ENCODE data around the gene PRDM10.
A peak's percentile ranks its signal among the peaks of the same experiment; 100 is the strongest.
"Not testable (repeated sequence)": the region's sequence is repeated elsewhere in the genome, so short reads cannot be mapped to it uniquely, and the experiment has no call there.

The PRDM10 gene, protein sequence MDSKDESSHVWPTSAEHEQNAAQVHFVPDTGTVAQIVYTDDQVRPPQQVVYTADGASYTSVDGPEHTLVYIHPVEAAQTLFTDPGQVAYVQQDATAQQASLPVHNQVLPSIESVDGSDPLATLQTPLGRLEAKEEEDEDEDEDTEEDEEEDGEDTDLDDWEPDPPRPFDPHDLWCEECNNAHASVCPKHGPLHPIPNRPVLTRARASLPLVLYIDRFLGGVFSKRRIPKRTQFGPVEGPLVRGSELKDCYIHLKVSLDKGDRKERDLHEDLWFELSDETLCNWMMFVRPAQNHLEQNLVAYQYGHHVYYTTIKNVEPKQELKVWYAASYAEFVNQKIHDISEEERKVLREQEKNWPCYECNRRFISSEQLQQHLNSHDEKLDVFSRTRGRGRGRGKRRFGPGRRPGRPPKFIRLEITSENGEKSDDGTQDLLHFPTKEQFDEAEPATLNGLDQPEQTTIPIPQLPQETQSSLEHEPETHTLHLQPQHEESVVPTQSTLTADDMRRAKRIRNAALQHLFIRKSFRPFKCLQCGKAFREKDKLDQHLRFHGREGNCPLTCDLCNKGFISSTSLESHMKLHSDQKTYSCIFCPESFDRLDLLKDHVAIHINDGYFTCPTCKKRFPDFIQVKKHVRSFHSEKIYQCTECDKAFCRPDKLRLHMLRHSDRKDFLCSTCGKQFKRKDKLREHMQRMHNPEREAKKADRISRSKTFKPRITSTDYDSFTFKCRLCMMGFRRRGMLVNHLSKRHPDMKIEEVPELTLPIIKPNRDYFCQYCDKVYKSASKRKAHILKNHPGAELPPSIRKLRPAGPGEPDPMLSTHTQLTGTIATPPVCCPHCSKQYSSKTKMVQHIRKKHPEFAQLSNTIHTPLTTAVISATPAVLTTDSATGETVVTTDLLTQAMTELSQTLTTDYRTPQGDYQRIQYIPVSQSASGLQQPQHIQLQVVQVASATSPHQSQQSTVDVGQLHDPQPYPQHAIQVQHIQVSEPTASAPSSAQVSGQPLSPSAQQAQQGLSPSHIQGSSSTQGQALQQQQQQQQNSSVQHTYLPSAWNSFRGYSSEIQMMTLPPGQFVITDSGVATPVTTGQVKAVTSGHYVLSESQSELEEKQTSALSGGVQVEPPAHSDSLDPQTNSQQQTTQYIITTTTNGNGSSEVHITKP

DNA sequence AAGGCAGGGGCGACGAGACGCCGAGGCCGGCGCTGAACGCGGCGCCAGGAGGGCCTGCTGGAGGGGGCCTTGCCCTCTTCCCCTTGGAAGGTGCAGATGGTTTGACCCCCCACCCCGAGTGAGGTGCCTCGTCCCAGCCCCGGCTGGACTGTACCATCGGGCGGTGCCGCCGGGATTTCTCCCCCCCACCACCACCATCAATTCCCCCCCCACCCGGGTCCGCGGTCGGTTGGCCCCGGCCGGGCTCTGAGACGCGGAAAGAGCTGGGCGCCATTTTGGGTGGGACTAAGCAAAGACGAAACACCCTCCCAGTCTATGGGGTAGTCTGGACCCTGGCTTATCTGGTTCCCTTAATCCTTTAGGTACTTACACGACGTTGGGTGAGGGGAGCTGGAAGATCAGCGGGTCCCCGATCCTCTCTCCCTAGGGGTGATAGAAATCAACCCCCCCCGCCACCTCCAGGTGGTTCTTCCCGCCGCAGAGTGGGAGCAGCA lies at the start of gene PRDM10:
TSS of gene PRDM10 (minus strand) at position 484 of the 494 bp plus-strand sequence. CDS start 41,871 bp downstream, outside the sequence.
- DNase-seq: peak; percentile 99

DNA sequence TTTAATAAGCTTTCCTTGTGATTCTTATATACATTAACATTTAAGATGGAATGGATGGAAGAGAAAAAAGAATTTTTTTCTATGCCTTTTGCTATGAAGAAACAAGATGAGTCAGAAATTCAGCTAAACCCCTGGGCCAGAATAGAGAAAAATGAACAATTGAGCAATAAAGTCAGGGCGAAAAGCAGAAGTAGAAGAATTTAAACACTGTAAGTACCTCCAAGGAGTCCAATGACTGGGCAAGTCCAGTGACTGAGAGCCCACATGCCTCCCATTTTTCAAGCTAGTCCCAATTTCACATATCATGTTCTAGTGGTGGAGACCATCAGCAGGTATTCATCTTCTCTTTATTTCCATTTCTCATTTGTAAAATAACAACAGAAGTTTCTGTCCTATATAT lies 48.4 kb upstream of the PRDM10 start:
- DNase-seq: no peak

DNA sequence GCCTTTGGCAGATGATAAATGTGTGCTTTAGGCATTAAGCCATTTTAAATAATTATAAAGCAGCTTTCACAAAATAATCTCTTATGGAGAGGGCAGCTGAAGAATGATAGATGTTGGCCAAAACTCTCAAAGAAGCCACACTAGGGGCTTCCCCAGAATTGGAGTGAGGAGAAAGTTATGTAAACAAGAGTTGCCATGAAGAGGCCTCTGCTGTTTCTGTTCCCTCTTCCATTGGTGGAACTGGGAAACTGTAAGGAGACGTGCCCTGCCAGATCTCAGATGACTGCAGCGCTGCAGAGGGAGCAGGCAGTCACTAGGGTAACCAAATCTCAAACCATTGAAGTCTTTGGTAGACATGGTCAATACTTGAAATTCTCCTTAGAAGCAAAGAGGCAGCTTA lies 47.6 kb upstream of the PRDM10 start:
- no peak for DNase-seq

DNA sequence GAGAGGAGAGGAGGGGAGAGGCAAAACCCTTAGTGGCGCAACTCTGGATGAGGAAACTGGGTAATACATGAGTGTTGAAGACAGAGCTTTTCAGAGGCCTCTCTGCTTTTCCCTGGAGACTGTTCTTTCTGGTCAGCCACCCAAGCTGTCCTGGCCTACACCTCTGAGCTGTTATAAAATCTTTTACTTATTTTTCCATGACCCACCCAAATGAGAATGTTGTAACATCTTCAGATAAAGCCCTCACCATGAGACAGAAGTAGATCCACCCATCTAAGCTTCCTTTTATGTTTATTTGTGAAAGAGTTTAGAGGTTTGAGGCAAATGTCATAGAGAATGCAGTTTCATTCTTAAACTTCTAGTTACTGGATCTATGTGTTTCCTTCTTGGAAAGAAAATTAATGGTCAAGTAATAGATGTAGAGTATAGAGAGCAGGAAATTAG lies 46.7 kb upstream of the PRDM10 start:
- no peak for DNase-seq

DNA sequence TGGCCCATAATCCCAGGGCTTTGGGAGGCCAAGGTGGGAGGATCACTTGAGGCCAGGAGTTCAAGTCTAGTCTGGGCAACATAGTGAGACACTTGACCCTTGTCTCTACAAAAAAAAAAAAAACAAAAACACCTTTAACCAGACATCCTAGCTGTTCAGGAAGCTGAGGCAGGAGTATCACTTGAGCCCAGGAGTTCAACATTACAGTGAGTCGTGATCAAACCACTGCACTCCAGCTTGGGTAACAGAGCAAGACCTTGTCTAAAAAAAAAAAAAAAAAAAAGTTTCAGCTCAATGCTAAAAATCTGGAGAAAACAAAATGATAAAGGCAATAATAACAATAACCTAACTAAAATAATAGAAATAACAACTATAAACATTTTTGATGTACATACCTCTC lies 44.5 kb upstream of the PRDM10 start:
- DNase-seq: no peak

- no peak for DNase-seq
These were observed 40.9 kb upstream of the PRDM10 start for GRCh38 chr11:130043575-130043974.

GRCh38 chr11:130042093-130042591 lies 39.5 kb upstream of the PRDM10 start:
- no peak for DNase-seq

- no peak for DNase-seq
These were observed 37.8 kb upstream of the PRDM10 start for GRCh38 chr11:130040281-130040940.

DNA sequence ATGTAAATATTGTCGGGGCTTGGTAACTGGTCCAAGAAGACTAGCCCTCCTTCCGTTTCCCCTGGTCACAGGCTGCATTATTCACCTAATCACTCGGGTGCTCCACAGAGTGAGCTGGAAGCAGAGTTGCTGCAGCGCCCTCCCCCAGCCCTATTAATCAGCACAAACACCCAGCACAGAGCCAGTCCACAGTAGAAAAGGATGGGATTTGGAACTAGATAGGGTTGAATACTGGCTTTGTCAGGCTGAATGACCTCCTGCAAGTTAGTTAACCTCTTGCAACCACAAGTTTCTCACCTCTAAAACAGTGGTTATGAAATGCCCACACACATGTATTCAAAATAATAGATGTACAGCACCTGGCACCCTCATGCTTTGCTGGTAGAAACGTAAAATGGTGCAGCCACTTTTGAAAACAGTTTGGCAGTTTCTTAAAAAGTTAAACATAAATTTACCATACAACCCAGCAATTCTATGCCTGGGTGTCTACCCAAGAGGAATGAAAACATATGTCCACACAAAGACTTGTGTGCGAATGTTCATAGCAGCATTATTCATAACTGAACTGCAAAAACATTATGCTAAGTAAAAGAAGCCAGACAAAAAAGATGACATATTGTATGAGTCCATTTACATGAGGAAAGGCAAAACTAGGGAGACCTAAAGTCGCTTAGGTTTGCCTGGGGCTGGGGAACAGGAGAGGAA lies 35.4 kb upstream of the PRDM10 start:
- DNase-seq: no peak

GRCh38 chr11:130037058-130037457 lies 34.4 kb upstream of the PRDM10 start:
- DNase-seq: no peak

GRCh38 chr11:130034236-130034635 lies 31.6 kb upstream of the PRDM10 start:
- DNase-seq: no peak

GRCh38 chr11:130032931-130033330 lies 30.3 kb upstream of the PRDM10 start:
- no peak for DNase-seq

- DNase-seq: no peak
These were observed 29.3 kb upstream of the PRDM10 start for GRCh38 chr11:130031945-130032344.

DNA sequence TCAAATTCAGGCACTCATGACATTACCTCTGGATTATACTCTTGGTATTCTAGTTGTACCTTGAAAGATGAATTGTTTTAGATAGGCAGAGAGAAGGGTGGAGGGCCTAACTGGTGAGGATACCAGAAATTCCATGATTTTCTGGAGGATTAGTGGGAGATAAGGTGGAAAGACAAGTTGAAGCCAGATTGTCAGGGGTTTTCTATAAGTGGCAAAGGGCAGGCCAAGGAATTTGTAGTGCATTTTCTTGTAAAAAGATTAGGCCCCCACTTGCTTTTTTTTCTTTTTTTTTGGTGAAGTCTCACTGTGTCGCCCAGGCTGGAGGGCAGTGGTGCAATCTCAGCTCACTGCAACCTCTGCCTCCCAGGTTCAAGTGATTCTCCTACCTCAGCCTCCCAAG lies 28.4 kb upstream of the PRDM10 start:
- DNase-seq: no peak

GRCh38 chr11:130029137-130029536 lies 26.5 kb upstream of the PRDM10 start:
- DNase-seq: no peak

- DNase-seq: no peak
These were observed 22.7 kb upstream of the PRDM10 start for GRCh38 chr11:130025371-130025770.

DNA sequence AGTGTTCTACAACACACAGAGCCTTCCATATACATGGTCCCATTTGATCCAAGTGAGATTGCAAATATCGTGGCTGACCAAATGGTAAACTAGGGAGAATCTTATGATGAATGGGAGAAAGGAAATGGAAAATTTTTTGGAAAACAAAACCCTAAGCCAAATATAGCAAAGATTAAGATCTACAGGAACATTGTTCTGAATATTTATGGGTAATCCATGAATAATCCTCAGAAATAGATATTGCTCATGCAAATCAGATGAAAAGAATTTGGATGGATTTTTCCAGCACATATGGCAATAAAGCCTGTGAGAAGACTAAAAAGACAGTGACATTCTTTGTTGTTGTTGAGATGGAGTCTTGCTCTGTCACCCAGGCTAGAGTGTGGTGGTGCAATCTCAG lies 21.7 kb upstream of the PRDM10 start:
- no peak for DNase-seq

- no peak for DNase-seq
These were observed 20.6 kb upstream of the PRDM10 start for GRCh38 chr11:130023204-130023603.

GRCh38 chr11:130022799-130023198 lies 20.2 kb upstream of the PRDM10 start:
- no peak for DNase-seq

DNA sequence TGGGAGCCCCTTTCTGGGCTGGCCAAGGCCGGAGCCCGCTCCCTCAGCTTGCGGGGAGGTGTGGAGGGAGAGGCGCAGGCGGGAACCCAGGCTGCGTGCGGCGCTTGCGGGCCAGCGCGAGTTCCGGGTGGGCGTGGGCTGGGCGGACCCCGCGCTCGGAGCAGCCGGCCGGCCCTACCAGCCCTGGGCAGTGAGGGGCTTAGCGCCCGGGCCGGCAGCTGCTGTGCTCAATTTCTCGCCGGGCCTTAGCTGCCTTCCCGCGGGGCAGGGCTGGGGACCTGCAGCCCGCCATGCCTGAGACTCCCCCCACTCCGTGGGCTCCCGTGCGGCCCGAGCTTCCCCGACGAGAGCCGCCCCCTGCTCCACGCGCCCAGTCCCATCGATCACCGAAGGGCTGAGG lies 19.0 kb upstream of the PRDM10 start:
- DNase-seq: not testable (repeated sequence)

DNA sequence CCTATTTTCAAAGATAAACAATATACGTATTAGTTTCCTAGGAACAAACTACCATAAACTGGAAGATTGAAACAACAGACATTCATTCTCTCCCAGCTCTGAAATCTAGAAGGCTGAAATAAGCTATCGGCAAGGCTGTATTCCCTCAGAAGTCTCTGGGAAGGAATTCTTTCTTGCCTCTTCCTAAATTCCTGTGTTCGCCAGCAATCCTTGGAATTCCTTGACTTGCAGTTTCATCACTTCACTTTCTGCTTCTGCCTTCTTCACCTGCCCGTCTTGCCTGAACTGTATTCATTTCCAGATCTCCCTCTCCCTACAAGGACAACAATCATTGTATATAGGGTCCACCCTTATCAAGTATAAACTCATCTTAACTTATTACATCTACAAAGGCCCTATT lies 17.7 kb upstream of the PRDM10 start:
- no peak for DNase-seq

GRCh38 chr11:130015846-130016245 lies 13.2 kb upstream of the PRDM10 start:
- not testable (repeated sequence) for DNase-seq
